Fibroblast of lung (primary cell): Measurements from ENCODE around the gene HECTD4.

Source experiments
- CTCF ChIP-seq, 2 donors: IDR thresholded peaks in 1 of 2; conservative IDR thresholded peaks in 1 of 2; 1 replicate in 1 of 2; 2 replicates in 1 of 2; pipeline ENCODE4 v1.5.1; 2011 to 2012; ENCODE audit warnings: low read length in 2 of 2, control low read depth in 1 of 2, inconsistent platforms in 1 of 2, low read depth in 1 of 2, mild to moderate bottlenecking in 1 of 2
- EZH2 ChIP-seq: IDR thresholded peaks from 2 replicates; pipeline ENCODE4 v1.5.1; 2012; ENCODE audit warnings: low read length, control low read depth, mild to moderate bottlenecking; ENCODE audit errors: missing control alignments

DNA sequence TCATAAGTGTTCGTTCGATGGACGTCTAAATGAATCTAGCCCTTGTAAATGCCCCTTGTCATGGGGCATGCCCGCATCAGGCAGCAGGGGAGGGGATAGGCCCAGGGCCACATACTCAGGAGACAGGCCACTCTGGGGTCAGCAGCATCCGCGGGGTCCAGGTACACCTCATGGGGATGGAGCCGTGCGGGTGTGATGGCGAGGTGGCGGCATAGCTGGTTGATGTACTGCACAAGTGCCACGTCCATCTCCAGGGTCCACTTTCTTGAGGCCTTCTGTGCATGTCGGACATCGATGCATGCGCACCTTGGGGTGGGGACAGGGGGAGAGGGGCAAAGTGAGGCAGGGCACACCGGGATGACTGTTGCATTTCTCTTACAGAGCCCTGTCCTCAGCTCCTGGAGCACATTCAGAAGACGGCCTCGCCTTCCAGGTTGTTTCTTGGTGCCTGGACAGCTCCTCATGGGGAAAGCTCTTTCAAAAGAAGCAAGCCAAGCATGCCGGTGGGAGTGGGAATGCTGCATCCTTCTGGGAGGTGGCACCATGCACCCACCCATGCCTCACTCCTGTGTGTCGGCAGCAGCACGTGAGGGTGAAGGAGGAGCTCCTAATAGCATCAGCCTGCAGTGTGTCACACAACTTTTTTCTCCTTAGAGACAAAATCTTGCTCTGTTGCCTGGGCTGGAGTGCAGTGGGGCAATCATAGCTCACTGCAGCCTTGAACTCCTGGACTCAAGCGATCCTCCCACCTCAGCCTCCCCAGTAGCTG is 209.5 kb downstream of the HECTD4 start:
- TF ChIP-seq CTCF (conservative IDR thresholded peaks at IDR 0.05 in 1 of 2, IDR thresholded peaks at IDR 0.05 in 1 of 2; ENCODE audit: low read depth in 1 of 2, low read length in 2 of 2) (no peak), EZH2 (no peak)
